Measurements from ENCODE around the gene SPON2.

DNA sequence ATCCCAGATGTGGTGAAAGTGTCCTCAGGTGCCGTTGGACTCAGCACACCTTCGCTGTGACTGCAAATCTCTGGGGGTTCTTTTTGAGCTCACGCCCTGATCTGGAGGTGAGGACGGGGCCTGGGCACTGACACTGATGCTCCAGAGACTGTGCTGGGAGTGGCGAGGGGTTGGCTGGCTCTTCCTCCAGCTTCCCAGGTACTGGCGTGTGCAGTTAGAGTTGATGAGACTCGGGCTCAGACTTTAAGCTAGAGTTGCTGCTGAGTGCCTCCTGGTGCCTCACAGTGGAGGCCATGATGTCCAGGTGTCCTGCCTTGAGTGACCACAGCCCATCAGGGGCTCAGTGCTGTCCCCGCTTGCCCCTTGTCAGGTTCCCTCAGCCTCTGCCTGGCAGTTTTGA lies 16.3 kb downstream of the SPON2 start:
- TF ChIP-seq, protein P1, sequence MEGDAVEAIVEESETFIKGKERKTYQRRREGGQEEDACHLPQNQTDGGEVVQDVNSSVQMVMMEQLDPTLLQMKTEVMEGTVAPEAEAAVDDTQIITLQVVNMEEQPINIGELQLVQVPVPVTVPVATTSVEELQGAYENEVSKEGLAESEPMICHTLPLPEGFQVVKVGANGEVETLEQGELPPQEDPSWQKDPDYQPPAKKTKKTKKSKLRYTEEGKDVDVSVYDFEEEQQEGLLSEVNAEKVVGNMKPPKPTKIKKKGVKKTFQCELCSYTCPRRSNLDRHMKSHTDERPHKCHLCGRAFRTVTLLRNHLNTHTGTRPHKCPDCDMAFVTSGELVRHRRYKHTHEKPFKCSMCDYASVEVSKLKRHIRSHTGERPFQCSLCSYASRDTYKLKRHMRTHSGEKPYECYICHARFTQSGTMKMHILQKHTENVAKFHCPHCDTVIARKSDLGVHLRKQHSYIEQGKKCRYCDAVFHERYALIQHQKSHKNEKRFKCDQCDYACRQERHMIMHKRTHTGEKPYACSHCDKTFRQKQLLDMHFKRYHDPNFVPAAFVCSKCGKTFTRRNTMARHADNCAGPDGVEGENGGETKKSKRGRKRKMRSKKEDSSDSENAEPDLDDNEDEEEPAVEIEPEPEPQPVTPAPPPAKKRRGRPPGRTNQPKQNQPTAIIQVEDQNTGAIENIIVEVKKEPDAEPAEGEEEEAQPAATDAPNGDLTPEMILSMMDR (IDR thresholded peaks at IDR 0.05), result no peak
- TF ChIP-seq POLR2A (IDR thresholded peaks at IDR 0.05), result no peak

Measured in testis (tissue), 2 donors.